HG03280 (cell line): Measurements from ENCODE around the gene SYNM.
"Not testable (repeated sequence)": the region's sequence is repeated elsewhere in the genome, so short reads cannot be mapped to it uniquely, and the experiment has no call there.

Experiments
- ATAC-seq: cut with Tn5 transposase; IDR thresholded peaks from one replicate; pipeline ENCODE4 v1.9.1; 2021; ENCODE audit warnings: mild to moderate bottlenecking, moderate library complexity; ENCODE audit not compliant: unreplicated experiment

Gene SYNM, protein sequence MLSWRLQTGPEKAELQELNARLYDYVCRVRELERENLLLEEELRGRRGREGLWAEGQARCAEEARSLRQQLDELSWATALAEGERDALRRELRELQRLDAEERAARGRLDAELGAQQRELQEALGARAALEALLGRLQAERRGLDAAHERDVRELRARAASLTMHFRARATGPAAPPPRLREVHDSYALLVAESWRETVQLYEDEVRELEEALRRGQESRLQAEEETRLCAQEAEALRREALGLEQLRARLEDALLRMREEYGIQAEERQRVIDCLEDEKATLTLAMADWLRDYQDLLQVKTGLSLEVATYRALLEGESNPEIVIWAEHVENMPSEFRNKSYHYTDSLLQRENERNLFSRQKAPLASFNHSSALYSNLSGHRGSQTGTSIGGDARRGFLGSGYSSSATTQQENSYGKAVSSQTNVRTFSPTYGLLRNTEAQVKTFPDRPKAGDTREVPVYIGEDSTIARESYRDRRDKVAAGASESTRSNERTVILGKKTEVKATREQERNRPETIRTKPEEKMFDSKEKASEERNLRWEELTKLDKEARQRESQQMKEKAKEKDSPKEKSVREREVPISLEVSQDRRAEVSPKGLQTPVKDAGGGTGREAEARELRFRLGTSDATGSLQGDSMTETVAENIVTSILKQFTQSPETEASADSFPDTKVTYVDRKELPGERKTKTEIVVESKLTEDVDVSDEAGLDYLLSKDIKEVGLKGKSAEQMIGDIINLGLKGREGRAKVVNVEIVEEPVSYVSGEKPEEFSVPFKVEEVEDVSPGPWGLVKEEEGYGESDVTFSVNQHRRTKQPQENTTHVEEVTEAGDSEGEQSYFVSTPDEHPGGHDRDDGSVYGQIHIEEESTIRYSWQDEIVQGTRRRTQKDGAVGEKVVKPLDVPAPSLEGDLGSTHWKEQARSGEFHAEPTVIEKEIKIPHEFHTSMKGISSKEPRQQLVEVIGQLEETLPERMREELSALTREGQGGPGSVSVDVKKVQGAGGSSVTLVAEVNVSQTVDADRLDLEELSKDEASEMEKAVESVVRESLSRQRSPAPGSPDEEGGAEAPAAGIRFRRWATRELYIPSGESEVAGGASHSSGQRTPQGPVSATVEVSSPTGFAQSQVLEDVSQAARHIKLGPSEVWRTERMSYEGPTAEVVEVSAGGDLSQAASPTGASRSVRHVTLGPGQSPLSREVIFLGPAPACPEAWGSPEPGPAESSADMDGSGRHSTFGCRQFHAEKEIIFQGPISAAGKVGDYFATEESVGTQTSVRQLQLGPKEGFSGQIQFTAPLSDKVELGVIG (N-terminal part only)

DNA sequence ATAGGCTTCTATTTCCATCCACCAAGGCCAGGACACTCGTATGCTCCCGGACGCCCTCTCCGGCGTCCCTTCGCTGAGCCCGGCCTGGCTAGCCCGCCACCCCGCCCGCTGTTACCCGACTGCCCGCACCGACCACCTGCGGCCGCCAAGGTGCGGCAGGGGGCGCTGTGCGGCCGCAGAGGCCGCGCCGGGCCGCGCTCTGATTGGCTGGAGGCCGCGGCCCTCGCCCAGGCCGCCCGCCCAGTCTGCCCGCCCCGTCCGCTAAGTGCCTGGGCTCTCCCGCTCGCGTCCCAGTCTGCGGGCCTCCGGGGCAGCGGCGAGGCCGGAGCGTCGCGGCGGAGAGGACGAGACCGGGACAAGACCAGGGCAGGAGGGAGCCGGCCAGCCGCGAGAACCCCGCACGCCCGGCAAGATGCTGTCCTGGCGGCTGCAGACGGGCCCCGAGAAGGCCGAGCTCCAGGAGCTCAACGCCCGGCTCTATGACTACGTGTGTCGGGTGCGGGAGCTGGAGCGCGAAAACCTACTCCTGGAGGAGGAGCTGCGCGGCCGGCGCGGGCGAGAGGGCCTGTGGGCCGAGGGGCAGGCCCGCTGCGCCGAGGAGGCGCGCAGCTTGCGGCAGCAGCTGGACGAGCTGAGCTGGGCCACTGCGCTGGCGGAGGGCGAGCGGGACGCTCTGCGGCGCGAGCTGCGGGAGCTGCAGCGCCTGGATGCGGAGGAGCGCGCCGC is at the start of gene SYNM:
SYNM (plus strand) TSS at position 293 of the 726 bp plus-strand sequence; CDS start at position 413, 120 bp downstream.
- ATAC-seq = peak; percentile 71

DNA sequence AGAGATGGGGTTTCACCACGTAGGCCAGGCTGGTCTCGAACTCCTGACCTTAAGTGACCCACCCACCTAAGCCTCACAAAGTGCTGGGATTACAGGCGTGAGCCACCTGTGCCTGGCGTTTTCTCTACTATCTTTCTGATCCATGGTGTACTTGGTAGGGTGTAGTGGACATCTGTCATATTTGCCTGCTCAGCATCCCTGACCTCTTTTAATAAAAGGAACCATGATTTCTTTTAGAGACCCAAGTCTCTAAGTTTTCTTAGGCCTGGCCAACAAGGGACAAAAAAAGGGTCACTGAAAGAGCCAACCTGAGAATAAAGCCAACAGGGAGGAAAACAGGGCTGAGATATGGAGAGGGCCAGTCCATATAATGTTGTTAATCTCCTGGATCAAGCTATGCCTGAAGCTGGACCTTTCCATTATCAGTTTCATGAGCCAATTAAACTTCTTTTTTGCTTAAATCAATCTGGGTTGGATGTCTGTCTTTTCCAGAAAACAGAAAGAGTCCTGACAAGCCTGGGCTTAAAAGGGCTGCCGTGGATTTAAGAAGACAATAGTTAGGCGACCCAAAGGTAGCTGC is 49.2 kb upstream of the SYNM start:
- no peak for ATAC-seq

- no peak for ATAC-seq
These were observed 47.9 kb upstream of the SYNM start for GRCh38 chr15:99057020-99057419.

- no peak for ATAC-seq
These were observed 47.0 kb upstream of the SYNM start for GRCh38 chr15:99057697-99058420.

DNA sequence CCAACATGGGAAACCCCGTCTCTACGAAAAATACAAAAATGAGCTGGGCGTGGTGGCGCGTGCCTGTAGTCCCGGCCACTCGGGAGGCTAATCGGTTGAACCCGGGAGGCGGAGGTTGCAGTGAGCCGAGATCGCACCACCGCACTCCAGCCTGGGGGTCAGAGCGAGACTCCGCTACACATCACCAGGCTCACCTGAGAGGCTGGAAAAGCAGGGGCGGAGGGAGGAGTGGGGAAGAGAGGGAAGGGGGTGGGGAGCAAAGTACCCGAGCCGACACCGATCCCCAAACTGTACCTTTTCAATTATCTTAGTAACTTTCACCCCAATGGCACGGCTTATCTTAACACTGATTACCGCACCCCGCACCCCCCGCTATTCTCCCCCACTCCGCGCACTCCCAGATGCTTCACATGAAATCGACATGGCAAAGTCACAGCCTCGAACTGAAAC is 46.4 kb upstream of the SYNM start:
- no peak for ATAC-seq

DNA sequence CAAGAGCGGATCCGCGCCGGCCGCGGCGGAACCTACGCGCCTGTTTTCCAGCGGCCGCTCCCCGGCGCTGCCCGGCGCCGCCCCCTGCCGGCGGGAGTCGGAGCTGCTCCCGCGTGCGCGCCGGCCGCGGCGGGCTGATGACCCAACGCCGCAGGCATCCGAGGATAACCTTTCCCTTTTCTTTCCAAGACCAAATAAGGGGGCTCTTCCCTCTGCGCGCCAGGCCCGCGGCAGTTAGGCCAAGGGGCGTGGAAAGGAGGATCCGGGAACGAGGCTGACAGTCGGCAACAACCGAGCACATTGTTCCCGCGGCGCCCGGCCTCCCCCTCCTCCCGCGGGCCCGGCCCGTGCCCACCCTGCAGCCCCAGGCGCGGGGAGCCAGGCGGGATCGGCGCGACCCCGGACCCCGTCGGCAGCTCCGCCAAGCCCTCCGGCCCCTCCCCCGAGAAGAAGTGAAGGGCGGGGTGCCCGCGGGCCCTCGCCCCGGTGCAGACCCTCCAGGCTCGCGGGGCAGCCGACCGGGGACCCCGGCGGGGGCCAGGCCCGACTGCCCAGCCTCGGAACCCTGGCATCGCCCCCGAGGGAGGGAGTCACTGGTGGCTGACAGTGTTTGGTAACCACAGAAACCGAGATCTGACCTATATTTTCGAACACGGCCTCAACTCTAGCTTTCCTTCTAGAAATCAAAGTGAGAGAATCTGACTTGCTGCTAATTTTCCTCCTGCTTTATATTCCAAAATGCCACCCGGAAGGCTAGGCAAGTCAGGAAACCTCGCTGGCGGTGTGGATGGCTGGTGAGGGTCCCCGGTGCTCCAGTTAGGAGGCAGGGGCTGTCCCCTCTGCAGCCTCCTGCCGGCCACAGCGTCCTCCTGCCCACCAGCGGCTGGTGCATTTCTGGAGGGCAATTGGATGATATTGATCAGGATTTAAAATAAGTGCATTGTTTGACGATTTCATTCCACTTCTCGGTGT is 45.6 kb upstream of the SYNM start:
- ATAC-seq = peak; percentile 82

DNA sequence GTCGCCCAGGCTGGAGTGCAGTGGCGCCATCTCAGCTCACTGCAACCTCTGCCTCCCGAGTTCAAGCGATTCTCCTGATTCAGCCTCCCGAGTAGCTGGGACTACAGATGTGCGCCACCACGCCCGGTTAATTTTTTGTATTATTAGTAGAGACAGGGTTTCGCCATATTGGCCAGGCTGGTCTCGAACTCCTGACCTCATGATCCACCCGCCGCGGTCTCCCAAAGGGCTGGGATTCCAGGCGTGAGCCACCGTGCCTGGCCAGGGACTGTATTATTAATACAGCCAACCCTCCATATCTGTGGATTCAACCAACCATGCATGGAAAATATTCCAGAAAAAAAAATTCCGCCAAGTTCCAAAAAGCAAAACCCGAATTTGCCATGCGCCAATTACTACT is 44.7 kb upstream of the SYNM start:
- ATAC-seq = not testable (repeated sequence)

- no peak for ATAC-seq
These were observed 42.7 kb upstream of the SYNM start for GRCh38 chr15:99062226-99062625.

DNA sequence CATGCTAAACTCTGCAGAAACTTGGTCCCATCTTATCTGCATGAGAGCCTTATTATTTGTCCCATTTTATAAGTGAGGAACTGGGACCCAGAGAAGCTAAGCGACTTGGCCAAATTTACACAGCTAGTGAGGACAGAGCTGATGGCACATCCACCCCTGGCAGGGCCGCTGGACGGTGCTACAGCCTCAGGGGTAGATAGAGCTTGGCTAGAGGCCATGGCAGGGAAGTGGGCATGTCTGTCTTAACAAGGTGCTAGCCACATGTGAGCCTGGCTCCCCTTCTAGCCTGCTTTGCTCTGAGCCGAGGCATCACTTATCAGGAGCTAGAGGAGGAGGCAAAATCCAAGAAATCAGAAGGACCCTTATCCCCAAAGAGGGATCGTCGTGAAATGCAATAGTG is 36.7 kb upstream of the SYNM start:
- ATAC-seq = no peak

GRCh38 chr15:99070208-99070607 is 34.7 kb upstream of the SYNM start:
- ATAC-seq = no peak

- no peak for ATAC-seq
These were observed 33.7 kb upstream of the SYNM start for GRCh38 chr15:99071091-99071680.

DNA sequence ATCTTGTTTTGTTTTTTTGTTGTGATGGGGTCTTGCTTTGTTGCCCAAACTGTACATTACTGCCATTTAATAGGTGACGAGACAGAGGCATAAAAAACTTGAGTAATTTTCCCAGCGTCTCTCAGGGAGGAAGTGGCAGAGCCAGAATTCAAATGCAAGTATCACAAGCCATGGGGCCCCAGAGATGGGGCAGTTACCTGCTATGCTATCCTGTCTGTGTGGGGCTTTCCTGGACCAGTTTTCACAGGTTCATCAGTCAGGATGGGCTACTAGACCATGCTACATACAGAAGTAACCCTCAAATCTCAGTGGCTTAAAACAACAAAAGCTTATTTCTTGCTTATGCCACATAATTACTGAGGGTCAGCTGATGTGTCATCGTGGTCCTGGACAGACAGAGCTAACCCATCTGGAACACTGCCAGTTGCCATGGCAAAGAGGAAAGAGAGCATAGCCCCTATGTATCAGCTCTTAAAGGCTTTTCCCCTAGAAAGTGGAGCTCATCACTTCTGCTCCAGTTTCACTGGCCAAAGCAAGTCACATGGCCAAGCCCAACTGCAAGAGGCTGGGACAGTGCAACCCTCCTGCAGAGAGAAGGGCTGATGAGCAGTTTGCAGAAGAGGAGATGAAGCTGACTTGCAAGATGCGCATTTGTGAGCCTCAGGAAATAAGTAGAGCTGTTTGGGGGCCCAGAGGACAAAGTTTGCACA is 31.7 kb upstream of the SYNM start:
- ATAC-seq = peak; percentile 44

DNA sequence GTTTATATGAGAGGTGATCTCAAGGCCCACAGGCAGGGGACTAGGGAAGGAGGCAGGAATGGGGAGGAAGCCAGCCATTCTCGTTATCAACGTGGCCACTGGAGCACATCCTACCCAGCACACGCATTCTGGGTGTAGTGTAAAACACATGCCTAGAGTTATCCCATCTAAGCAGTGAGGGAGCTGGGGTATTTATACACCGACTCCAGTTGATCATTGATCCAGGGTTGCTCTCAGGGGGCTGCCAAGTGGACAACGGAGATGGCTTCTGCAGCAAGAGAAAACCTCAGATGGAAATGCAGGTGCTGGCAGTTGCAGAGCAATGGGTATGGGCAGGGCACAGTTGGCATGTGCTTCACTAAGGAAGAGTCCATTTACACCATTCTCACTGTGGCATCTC is 30.4 kb upstream of the SYNM start:
- ATAC-seq = no peak

- ATAC-seq = not testable (repeated sequence)
These were observed 29.7 kb upstream of the SYNM start for GRCh38 chr15:99075059-99075652.

DNA sequence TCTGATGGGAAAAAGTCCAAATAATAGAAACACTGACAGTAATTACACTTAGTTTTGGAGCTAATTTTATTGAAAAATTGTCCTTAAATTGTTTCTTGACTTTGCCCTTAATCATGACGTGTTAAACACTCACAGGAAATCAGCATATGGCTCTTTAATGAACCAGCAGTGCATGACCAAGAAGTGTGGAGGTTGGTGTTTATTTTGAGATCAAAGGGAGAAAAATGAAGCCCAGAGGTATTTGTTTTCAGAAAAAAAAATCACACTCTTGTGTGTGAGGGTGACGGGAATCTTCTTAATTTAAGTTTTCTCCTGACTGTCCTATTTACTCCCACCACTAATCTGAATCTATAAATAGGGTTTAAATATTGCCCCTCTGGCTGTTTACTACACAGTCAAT is 28.8 kb upstream of the SYNM start:
- no peak for ATAC-seq

GRCh38 chr15:99076555-99077308 is 28.1 kb upstream of the SYNM start:
- ATAC-seq = peak; percentile 85
